Peyer's patch (tissue), 4 donors: Measurements from ENCODE around the gene NUDT1.

Source experiments
- POLR2A ChIP-seq, 2 donors: fragments of 450-650 bp; IDR thresholded peaks; one replicate each; pipeline ENCODE4 v1.5.1; 2017; ENCODE audit warnings: antibody characterized with exemption in 2 of 2, mild to moderate bottlenecking in 2 of 2, moderate library complexity in 2 of 2
- TF ChIP-seq, protein P1 (sequence below), 6 experiments: fragments of 450-650 bp in 4 of 6; fragments of 200-600 bp in 2 of 6; sonication (generic) in 1 of 6; IDR thresholded peaks; one replicate each; pipeline ENCODE4 v1.5.1; 2017 to 2019; ENCODE audit warnings: antibody characterized with exemption in 6 of 6, mild to moderate bottlenecking in 3 of 6, moderate library complexity in 1 of 6

DNA sequence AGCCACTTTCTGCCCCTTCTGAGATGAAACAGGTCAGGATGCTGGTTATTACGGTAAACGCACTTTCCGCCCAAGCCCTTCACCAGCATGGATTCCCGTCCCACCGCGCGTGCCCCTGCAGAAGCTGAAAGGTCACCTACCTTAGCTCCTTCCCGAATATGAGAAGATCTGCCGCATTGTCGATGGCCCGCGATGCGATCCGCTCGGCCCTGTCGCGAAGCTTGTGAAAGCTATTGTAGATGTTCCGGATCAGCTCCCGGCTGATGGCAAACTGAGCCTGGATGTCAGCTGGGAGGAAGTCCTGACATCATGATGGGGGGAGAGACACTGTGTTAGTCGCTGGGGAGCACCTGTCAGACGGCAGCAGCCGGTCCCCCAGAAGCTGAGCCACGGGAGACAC, 22.1 kb downstream of the NUDT1 start:
- TF ChIP-seq, protein P1, sequence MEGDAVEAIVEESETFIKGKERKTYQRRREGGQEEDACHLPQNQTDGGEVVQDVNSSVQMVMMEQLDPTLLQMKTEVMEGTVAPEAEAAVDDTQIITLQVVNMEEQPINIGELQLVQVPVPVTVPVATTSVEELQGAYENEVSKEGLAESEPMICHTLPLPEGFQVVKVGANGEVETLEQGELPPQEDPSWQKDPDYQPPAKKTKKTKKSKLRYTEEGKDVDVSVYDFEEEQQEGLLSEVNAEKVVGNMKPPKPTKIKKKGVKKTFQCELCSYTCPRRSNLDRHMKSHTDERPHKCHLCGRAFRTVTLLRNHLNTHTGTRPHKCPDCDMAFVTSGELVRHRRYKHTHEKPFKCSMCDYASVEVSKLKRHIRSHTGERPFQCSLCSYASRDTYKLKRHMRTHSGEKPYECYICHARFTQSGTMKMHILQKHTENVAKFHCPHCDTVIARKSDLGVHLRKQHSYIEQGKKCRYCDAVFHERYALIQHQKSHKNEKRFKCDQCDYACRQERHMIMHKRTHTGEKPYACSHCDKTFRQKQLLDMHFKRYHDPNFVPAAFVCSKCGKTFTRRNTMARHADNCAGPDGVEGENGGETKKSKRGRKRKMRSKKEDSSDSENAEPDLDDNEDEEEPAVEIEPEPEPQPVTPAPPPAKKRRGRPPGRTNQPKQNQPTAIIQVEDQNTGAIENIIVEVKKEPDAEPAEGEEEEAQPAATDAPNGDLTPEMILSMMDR (IDR thresholded peaks at IDR 0.05): no peak
- no peak for TF ChIP-seq POLR2A (IDR thresholded peaks at IDR 0.05)
